NCI-H187 treated with DMSO at 0.1 percent for 48 hours (cell line): ENCODE results near the gene MYH16.
"Not testable (repeated sequence)": the region's sequence is repeated elsewhere in the genome, so short reads cannot be mapped to it uniquely, and the experiment has no call there.

Experiments
- DNase-seq: peaks from one replicate; lab custom pipeline; 2025; lab: John Stamatoyannopoulos, UW

MYH16 gene

DNA sequence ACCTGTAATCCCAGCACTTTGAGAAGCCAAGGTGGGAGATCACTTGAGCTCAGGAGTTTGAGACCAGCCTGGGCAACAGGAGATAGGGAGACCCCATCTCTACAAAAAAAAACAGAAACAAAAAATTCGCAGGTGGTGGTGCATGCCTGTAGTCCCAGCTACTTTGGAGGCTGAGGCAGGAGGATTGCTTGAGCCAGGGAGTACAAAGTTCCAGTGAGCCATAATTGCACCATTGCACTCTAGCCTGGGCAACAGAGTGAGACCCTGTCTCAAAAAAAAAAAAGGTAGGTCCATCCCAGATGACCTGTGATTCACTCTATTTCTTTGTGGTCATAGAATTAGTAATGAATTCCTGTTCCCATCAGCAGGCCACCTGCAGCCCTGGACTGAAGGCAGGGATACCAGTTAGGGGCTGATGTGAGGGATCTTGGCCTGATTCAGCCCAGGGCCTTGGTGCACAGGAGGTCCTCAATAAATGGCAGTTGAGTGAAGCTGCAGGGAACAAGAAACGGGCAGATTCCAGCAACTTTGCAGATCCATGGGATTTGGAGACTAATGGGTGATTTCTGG is at the start of gene MYH16:
MYH16 (plus strand) TSS at position 364 of the 570 bp plus-strand sequence.
- DNase-seq = no peak

DNA sequence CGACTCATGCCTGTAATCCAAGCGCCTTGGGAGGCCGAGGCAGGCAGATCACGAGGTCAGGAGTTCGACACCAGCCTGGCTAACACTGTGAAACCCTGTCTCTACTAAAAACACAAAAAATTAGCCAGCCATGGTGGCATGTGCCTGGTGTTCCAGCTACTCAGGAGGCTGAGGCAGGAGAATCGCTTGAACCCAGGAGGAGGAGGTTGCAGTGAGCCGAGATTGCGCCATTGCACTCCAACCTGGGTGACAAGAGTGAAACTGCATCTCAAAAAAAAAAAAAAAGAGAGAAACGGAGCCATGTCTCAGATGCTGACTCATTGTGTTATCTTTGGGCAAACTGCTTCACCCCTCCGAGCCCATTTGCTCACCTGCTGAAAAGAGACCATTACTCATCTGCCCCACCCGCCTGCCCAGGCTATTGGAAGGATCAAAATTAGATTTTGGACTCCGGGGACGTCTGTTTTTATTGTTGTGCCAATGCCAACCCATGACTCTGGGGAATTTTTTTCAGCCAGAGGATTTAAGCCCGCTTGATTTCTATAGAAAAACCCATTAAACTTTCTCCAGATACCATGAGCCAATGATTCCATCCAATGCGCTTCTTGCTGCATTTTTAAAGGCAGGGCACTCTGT is 48.3 kb upstream of the MYH16 start:
- DNase-seq = not testable (repeated sequence)

DNA sequence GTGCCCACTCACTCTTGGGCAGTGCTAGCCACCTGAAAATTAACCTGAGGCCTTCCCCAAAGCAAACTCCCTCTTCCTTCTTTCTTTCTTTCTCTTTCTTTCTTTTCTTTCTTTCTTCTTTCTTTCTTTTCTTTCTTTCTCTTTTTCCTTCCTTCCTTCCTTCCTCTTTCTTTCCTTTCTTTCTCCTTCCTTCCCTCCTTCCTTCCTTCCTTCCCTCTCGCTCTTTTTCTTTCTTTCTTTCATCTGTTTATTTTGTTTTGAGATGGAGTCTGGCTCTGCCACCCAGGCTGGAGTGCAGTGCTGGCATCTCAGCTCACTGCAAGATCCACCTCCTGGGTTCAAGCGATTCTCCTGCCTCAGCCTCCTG is 47.8 kb upstream of the MYH16 start:
- no peak for DNase-seq

DNA sequence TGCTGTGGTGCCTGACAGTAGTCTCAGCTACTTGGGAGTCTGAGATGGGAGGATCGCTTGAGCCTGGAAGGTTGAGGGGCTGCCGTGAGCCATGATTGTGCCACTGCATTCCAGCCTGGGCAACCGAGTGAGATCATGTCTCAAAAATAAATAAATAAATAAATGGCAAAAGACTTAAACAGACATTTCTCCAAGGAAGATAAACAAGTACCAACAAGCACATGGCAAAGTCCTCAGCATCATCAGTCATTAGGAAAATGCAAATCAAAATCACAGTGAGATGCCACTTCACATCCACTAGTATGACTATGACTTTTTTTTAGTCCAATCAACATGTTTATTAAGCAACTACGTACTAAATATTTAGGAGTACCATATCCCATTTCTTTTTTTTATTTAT is 43.4 kb upstream of the MYH16 start:
- DNase-seq = no peak

DNA sequence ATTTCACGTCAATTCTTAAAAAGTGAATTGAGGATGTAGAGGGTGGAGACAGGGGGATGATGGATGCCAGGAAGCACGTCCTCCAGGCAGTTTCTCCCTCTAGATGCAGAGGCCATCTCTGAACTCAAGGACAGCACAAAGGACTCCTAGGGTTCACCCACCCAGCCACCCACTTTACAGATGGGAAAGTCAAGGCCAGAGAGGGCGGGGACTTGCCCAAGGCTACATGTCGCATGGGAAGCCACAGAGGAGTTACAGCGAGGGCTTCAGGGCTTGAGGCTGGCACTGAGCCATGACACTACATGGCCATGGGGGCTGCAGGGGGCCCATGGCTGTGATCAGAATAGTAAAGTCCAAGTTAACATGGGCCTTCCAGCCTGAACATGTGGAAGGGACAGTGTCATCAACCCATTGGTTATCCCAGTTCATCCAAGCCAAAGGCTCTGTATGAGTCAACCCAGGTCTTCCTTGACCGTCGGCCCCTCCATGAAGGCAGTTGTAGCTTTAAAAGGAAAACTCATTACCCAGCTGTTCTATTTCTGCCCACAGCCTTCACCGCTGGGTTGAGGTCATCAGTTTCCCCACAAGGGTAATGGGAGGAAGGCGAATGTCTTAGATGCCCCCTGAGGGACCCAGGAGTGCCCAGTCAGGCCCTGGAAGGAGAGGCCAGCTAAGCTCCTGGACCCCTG is 40.4 kb upstream of the MYH16 start:
- no peak for DNase-seq

DNA sequence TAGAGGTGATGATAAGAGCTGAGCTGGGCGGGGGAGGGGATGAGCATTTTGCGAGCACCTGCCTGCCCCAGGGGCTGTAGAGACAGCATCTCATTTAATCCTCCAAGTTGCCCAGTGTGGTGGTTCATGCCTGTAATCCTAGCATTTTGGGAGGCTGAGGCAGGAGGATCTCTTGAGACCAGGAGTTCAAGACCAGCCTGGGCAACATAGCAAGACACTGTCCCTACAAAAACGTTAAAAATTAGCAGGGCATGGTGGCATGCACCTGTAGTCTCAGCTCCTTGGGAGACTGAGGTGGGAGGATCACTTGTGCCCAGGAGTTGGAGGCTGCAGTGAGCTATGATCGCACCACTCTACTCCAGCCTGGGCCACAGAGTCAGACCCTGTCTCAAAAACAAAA is 39.7 kb upstream of the MYH16 start:
- DNase-seq = not testable (repeated sequence)

DNA sequence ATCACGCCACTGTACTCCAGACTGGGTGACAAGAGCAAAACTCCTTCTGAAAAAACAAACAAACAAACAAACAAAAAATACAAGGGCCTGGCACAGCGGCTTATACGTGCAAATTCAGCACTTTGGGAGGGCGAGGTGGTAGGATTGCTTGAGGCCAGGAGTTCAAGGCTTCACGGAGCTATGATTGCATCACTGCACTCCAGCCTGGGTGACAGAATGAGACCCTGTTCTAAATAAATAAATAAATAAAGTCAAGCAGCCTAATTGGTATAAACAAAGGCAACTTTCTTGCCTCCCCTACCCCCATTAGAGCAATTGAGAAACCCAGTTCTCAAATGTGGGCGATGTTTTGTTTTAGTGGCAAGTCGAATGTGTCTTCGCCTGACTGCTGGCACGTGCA is 38.5 kb upstream of the MYH16 start:
- no peak for DNase-seq

DNA sequence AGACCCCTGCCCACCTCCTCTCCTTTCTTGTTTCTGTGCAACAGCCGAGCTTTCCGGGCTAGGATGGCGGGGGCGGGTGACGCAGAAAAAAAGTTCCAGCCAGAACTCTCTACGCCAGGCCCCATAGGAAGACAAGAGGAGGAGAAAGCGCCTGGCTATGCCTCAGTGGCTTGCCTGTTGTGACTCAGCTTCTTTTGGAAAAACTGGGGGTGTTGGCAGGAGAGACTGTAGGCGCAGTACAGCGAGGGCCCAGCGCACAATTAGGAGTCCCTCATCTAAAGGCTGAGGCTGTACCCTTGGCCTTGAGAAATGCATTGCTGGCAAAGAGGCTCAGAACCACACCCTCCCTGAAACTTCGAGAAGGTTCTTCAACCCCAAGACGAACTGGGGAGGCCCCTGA is 36.7 kb upstream of the MYH16 start:
- DNase-seq = no peak

DNA sequence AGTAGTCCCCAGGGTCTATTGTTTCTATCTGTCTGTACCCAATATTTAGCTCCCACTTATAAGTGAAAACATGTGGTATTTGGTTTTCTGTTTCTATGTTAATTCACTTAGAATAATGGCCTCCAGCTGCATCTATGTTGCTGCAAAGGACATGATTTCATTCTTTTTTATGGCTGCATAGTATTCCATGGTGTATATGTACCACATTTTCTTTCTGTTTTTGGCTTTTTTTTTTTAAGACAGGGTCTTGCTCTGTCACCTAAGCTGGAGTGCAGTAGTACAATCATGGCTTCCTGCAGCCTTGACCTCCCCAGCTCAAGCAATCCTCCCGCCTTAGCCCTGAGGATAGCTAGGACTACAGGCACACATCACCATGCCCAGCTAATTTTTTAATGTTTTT is 34.8 kb upstream of the MYH16 start:
- not testable (repeated sequence) for DNase-seq

DNA sequence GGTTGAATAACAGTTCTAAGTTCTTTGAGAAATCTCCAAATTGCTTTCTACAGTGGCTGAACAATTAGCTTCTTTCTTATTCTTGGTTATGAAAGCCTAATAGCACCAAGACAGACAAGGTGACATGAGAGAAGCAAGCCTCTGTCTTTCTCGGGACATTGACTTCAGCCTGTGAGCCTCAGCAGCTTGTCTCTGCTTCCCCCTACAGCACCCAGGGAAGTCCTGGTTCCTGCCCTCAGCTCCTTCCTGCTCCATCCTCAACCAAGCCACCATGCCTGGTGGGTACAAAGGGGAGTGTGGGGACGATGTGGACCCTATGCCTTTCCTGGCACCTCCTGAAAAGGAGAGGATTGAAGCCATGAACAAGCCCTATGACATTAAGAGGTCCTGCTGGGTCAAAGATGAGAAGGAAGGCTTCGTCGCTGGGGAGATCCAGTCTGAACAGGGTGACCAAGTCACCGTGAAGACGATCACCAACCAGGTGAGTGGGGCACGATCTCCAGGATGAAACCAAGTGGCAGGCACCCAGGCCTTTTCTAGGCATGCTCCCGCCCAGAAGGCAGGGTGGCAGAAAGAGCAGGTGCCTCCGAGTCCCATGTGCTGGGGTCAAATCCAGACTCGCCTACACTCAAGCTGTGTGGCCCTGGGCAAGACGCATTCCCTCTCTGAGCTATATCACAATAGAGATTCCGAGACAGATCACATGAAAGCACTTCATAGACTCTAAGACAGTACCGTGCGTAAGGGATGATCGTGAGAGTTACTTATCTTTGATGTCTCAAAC is 33.9 kb upstream of the MYH16 start:
- DNase-seq = no peak

DNA sequence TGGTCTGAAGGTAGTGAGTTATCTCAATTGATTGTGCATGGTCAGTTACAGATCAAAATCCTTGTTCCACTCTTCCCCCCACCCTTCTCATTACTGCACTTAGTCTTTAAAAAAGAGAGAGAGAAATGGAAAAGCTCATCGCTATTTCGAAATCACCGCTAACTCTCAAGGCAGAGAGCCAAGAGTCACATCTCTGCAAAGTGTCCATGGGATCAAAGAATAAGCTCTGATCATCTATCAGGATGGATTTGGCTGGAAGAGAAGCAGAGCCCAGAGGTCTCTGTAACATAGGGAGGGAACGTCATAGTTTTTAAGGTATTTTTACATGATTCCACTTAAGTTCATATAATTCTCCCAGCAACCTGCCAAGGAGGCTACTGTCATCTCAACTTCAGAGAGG is 30.0 kb upstream of the MYH16 start:
- DNase-seq = no peak

DNA sequence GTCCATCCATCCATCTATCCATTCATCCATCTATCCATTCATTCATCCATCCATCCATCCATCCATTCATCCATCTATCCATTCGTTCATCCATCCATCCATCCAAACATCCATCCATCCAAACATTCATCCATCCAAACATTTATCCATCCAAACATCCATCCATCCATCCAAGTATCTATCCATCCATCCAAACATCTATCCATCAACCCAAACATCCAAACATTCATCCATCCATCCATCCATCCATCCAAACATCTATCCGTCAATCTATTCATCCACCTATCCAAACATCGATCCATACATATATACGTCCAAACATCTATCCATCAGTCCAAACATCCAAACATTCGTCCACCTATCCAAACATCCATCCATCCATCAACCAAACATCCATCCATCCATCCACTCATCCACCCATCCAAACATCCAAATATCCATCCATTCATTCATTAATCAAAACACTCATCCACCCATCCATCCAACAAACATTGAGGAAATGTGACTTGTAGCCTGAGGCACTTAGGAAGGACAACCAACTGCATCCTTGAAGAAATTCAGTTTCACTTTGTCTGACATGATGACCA is 28.8 kb upstream of the MYH16 start:
- no peak for DNase-seq

DNA sequence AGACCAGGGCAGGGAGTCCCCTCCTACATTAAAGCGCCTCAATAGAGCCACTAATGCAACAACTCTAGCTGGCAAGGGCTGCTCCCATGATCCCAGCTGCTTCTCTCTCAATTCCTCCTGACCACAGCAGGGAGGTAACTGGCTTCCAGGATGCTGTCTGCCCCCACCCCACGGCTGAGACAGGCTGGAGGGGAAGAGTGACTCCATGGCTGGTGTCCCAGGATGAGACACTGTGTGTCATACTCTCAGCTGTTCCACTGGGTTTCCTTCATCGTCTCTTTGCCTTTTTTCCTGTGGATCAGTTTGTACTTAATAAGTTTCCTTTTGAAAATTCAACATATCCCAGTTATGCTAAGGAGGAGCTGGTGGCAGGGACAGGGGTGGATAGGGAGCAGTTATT is 27.7 kb upstream of the MYH16 start:
- DNase-seq = no peak

DNA sequence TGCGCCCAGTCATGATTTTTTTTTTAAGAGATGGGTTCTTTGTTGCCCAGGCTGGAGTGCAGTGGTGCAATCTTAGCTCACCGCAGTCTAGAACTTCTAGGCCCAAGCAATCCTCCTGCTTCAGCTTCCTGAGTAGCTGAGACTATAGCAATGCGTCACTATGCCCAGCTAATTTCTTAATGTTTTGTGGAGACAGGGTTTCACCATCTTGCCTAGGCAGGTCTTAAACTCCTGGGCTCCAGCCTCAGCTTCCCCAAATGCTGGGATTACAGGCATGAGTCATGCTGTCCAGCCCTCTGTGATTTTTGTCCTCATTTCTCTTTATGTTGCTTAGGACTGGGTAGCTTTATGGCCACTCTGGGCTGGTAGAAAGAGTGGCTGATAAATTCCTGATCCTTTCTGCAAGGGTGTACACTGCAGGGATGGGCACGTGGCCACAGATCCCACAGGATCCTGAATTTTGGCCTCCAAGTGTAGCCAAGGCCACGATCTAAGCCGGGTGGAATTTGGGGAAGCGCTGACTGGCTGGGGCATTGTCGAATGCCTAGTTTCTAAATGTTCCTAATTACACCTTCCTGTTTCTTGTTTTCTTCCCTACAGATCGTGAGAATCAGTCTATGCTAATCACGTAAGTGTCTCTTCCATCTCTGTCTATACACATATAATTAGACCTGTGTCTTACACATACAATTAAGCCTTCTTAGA is 24.1 kb upstream of the MYH16 start:
- DNase-seq = no peak

DNA sequence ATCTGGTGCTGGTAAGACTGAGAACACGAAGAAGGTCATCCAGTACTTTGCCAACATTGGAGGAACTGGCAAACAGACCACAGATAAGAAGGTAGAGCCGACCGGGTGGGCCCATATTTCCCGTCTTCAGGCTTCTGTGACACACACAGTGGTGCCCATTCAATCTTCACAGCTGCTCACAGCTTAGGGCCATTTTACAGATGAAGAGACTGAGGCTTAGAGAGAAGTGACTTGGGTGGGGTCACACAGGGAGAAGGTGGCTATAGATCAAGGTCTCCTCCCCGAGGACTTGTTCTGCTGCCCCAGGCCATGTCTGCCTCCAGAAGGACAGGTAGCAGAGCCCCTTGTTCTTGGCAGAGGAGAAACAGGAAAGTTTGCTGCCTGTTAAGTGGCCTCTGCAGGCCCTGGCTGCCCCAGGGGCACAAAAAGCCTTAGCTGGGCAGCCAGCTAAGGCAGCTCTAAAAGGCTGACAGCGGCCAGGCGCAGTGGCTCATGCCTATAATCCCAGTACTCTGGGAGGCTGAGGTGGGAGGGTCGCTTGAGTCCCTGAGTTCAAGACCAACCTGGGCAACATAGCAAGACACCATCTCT is 22.6 kb upstream of the MYH16 start:
- DNase-seq = no peak

DNA sequence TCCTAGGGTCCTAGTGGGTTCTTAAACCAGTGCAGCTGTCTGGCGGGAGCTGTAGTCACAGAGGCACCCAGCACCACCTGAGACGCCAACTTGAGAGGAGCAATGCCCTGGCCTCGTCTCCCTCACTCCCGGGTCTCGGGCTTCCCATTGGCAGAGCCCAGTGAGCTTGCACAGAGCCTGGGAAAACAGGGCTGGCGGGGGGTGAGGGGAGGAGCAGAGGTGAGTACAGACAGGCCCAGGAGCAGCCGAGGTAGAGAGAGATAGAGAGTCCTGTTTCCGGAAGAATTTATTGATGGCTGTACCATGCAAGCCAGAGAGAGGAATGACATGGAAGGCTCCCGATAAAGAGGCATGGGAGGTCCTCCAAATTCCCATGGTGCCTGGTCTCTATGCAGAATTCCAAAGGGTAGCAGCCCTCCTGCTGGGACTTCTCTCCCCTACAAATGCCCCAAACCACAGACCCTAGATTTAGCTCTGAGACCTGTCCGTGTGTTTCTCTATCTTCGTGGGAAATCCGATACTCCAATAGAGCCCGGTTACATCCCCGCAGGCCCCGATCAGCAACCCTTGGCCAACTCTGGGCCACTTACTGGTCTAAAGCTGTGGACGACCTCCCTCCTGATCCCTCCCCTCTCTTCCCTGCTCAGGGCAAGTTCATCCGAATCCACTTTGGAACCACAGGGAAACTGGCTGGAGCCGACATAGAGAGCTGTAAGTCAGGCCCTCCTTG is 20.3 kb upstream of the MYH16 start:
- DNase-seq = no peak

DNA sequence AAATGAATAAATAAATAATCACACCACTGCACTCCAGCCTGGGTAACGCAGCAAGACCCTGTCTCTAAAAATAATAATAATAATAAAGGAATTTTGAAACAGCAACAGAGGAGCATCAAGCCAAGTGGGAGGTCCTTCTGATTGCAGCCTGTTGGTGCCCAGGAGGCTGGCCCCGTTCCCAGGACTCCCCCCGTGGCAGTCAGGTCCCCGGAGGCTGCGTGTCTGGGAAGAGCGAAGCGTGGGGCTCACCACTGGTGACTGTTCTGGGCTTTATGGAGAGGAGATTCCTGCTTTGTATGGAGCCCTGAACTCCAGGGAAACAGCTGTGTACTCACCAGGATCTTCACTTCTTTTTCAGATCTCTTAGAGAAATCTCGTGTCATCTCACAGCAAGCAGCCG is 19.3 kb upstream of the MYH16 start:
- no peak for DNase-seq

DNA sequence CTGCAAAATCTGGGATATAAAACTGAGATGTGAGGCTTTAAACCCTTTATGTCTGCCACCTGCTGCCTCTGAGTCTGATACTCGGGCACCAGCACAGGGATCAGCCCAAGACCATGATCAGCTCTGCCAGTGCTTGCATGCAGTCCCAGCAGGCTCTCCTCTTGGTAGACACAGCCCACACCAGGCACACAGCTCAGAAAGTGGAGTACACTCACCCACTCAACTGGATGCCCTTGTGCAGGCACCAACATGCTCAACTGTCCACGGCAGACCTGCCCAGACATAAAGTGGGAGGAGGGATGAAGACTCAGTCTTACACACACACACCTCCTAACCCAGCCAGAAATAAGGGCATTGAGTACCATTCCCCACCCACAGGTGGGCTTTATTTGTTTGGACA is 18.2 kb upstream of the MYH16 start:
- DNase-seq = no peak

DNA sequence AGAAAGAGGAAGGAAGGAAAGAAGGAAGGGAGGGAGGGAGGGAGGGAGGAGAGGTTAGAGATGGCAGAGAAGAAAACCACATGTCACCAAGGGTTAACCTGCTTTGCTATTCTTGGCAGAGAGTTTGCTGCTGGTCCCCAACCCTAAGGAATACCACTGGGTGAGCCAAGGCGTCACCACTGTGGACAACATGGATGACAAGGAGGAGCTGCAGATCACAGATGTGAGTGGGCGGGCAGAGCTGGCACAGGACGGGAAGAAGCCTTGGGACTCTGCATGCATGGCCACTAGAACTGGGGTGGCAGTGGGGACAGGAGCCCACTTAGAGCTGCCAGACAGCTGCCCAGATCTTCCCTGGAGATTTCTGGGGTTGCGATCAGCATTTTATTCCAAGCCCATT is 17.2 kb upstream of the MYH16 start:
- DNase-seq = no peak

DNA sequence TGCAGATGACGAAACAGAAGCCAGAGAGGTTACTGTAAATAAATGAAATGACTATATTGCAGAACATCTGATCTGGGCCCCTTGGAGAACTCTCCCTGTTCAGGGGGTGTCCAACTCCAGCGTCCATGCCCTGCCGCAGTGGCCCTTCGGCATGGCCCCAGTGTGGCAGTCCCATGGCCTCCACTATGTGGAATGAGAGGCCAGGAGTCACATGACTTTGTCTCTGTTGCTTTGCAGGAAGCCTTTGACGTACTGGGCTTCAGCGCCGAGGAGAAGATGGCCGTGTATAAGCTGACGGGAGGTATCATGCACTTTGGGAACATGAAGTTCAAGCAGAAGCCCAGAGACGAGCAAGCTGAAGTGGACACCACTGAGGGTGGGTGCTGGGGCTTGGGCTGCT is 15.6 kb upstream of the MYH16 start:
- no peak for DNase-seq

DNA sequence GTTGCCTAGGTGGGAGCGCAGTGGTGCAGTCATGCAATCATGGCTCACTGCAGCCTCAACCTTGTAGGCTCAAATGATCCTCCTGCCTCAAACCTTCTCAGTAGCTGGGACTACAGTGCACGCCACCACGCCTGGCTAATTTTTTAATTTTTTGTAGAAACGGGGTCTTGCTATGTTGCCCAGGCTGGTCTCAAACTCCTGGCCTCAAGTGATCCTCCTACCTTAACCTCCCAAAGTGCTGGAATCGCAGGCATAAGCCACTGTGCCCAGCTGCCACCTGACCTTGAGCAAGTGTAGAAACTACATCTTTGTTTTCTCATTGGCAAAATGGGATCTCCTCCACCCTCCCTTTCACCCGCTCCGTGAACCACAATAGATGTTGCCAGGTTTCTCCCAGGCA is 15.0 kb upstream of the MYH16 start:
- no peak for DNase-seq
